BE2C (cell line): Measurements from ENCODE around the gene HELB.

Experiments
- DNase-seq: peaks from one replicate; pipeline ENCODE4 v3.0.0-alpha.2; 2020
- H3K27me3 ChIP-seq: fragments of 250-450 bp; sonication (Bioruptor Pico); 2 replicates; pipeline ENCODE4 v1.5.1; 2020; ENCODE audit warnings: mild to moderate bottlenecking
- H3K36me3 ChIP-seq: fragments of 250-450 bp; sonication (Bioruptor Pico); 2 replicates; pipeline ENCODE4 v1.5.1; 2020; ENCODE audit warnings: mild to moderate bottlenecking
- H3K4me1 ChIP-seq: fragments of 250-450 bp; sonication (Bioruptor Pico); 2 replicates; pipeline ENCODE4 v1.5.1; 2020
- H3K4me3 ChIP-seq: 2 replicates; pipeline ENCODE4 v1.5.1; 2011; ENCODE audit warnings: low read depth, low read length
- H3K9me3 ChIP-seq: fragments of 250-450 bp; sonication (Bioruptor Pico); 2 replicates; pipeline ENCODE4 v1.5.1; 2020
- TF ChIP-seq, protein P1 (sequence below): IDR thresholded peaks from 2 replicates; pipeline ENCODE4 v1.5.1; 2012; ENCODE audit warnings: mild to moderate bottlenecking, low read depth, low read length

Gene HELB

DNA sequence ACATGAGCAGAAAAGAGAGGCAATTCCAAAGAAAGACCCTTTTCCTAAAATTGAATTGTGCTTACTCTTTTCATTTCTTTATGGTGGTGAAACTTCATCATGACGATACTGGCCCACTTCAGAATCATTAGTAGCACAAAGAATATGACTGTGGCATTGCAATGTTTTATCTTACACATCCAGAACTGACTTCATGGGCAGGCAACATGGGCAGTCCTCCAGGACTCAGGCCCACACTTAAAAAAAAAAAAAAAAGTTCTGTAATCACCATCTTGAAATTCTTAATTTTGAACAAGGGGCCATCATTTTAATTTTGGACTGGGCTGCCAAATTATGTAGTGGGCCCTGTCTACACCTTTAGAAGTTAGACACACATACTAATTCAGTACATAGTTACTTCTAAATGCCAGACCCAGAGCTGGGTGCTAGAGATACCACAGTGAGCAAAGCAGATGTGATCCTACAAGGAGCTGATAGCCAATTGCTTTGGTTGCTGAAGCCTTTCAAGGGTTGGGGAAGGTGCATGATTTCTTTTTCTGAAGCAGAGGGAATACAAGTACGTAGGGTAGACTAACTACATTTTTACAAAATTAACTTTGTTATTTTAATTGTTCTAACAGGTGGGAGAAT, 35.2 kb downstream of the HELB start:
- Histone ChIP-seq H3K36me3 (no peaks in the 10 kb centered on the region), H3K27me3 (no peaks in the 10 kb centered on the region), H3K9me3 (no peaks in the 10 kb centered on the region), H3K4me1 (no peaks in the 10 kb centered on the region), H3K4me3 (no peak overlapping the region)
- TF ChIP-seq, protein P1, sequence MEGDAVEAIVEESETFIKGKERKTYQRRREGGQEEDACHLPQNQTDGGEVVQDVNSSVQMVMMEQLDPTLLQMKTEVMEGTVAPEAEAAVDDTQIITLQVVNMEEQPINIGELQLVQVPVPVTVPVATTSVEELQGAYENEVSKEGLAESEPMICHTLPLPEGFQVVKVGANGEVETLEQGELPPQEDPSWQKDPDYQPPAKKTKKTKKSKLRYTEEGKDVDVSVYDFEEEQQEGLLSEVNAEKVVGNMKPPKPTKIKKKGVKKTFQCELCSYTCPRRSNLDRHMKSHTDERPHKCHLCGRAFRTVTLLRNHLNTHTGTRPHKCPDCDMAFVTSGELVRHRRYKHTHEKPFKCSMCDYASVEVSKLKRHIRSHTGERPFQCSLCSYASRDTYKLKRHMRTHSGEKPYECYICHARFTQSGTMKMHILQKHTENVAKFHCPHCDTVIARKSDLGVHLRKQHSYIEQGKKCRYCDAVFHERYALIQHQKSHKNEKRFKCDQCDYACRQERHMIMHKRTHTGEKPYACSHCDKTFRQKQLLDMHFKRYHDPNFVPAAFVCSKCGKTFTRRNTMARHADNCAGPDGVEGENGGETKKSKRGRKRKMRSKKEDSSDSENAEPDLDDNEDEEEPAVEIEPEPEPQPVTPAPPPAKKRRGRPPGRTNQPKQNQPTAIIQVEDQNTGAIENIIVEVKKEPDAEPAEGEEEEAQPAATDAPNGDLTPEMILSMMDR = no peak
- DNase-seq = no peak

DNA sequence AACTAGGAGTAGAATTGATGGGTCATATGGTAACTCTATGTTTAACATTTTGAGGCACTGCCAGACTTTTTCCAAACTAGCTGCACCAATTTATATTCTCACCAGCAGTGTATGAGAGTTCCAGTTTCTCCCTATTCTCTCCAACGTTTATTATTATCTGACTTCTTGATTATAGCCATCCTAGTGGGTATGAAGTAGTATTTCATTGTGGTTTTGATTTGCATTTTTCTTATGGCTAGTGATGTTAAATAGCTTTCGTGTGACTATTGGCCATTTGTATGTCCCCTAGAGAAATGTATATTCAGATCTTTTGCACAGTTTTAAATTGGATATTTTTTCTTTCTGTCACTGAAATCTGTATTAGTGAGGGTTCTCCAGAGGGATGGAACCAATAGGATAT, 37.8 kb downstream of the HELB start:
- no peak for DNase-seq
- TF ChIP-seq, protein P1 = no peak
- no peaks in the 10 kb centered on the region for H3K36me3 ChIP-seq

DNA sequence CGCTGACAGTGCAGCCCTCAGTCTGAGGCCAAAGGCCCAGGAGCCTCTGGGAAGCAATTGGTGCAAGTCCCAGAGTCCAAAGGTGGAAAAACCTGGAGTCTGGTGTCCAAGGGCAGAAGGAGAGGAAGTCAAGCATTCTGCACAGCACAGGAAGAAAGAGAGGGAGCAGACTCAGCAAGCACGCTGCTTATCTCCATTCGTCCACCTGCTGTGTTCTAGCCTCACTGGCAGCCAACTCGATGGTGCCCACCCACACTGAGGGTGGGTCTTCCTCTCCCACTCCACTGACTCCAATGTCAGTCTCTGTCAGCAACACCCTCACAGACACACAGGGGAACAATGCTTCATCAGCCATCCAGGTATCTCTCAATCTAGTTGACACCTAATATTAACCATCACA, 38.8 kb downstream of the HELB start:
- TF ChIP-seq, protein P1 = no peak

More for the DNA sequence above, 37.8 kb downstream of the HELB start:
- Histone ChIP-seq H3K4me3 (no peak overlapping the region), H3K27me3 (no peaks in the 10 kb centered on the region), H3K4me1 (no peaks in the 10 kb centered on the region), H3K9me3 (no peaks in the 10 kb centered on the region)

DNA sequence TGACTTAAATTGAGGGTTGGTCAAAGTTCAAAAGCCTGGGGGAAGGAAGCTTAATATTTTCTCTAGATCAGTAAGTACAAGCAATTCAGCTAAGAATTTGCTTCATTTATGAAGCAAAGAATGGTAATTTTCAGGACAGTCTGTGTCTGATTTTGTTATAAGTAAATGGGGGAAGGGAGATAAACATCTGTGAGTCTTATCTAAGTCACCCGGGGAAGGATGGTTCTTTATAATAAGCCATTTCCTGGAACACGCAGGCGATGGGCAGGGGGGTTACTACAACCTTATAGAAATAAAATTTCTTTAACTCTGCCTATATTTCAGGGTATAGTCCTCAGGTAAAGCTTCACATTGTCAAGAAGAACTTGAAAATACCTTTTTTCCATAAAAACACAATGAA, 42.9 kb downstream of the HELB start:
- H3K9me3 ChIP-seq = no peaks in the 10 kb centered on the region
- no peak for DNase-seq
- no peak overlapping the region for H3K4me3 ChIP-seq
- TF ChIP-seq, protein P1 = no peak
- H3K4me1 ChIP-seq = no peaks in the 10 kb centered on the region
- H3K27me3 ChIP-seq = no peaks in the 10 kb centered on the region
- H3K36me3 ChIP-seq = no peaks in the 10 kb centered on the region

More for the DNA sequence above, 38.8 kb downstream of the HELB start:
- Histone ChIP-seq H3K36me3 (no peaks in the 10 kb centered on the region), H3K9me3 (no peaks in the 10 kb centered on the region), H3K4me3 (no peak overlapping the region), H3K27me3 (no peaks in the 10 kb centered on the region), H3K4me1 (no peaks in the 10 kb centered on the region)
- no peak for DNase-seq

DNA sequence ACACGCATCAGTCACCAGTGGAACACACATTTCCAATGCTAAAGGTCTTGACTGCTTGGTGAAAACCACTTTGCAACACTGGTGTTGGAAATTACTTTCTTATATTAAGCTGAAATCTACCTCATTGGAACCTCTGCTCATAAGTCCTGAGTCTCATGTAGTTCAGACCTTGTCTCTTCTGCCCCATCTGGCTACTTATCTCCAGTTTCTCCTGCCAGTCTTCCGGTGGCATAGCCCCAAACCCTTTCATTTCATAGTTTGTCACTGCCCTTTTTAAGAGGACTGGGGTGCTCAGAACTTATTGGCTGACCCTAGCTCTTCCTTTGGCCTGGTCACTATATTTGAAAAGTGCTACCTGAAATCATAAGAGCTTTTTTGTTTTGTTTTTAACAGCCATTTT, 43.7 kb downstream of the HELB start:
- H3K36me3 ChIP-seq = no peaks in the 10 kb centered on the region
- TF ChIP-seq, protein P1 = no peak
- no peaks in the 10 kb centered on the region for H3K4me1 ChIP-seq

DNA sequence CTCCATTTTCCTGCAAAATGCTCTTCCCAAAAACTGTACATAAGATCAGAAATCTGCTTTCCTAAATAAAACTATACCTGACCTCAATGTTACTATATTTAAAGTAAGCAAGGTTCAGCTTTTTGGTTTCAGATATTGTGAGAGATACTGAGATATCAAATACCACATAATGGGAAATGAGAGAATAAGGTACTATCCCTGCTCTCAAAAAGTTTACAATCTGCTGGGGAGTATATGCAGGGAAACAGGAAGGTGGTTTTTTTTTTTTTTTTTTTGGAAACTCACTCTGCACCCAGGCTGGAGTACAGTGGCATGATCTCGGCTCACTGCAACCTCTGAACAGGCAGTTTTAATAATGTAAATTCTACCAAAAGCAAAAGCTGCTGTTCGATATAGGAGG, 49.0 kb downstream of the HELB start:
- Histone ChIP-seq H3K9me3 (no peaks in the 10 kb centered on the region), H3K4me3 (no peak overlapping the region), H3K36me3 (no peaks in the 10 kb centered on the region), H3K4me1 (no peaks in the 10 kb centered on the region), H3K27me3 (no peaks in the 10 kb centered on the region)
- no peak for DNase-seq
- TF ChIP-seq, protein P1 = no peak

More for the DNA sequence above, 43.7 kb downstream of the HELB start:
- DNase-seq = no peak
- Histone ChIP-seq H3K27me3 (no peaks in the 10 kb centered on the region), H3K4me3 (no peak overlapping the region), H3K9me3 (no peaks in the 10 kb centered on the region)
